Measurements from ENCODE around the gene TMEM140.

TMEM140 gene

GRCh38 chr7:135189221-135189662 lies 41.4 kb downstream of the TMEM140 start:
- Mint-ChIP-seq H3K9me3 (no peaks in the 10 kb centered on the region), H3K27ac (no peak overlapping the region), H3K36me3 (ENCODE audit: low read depth) (peaks cover 87% of the 10 kb centered on the region), H3K4me1 (ENCODE audit: low read depth) (peaks cover 20% of the 10 kb centered on the region), H3K27me3 (no peaks in the 10 kb centered on the region), H3K4me3 (no peak overlapping the region)

- H3K27me3 Mint-ChIP-seq: no peaks in the 10 kb centered on the region
- peak overlapping the region; percentile 7 for H3K27ac Mint-ChIP-seq
- no peaks in the 10 kb centered on the region for H3K9me3 Mint-ChIP-seq
Measured at GRCh38 chr7:135189961-135190360, 42.1 kb downstream of the TMEM140 start.

GRCh38 chr7:135190703-135191102 lies 42.8 kb downstream of the TMEM140 start:
- Mint-ChIP-seq H3K27ac (peak overlapping the region; percentile 19), H3K4me1 (ENCODE audit: low read depth) (peaks cover 22% of the 10 kb centered on the region), H3K36me3 (ENCODE audit: low read depth) (peaks cover 86% of the 10 kb centered on the region), H3K9me3 (no peaks in the 10 kb centered on the region), H3K27me3 (no peaks in the 10 kb centered on the region), H3K4me3 (no peak overlapping the region)

More at GRCh38 chr7:135189961-135190360, 42.1 kb downstream of the TMEM140 start:
- H3K4me3 Mint-ChIP-seq: no peak overlapping the region
- peaks cover 87% of the 10 kb centered on the region for H3K36me3 Mint-ChIP-seq (ENCODE audit: low read depth)
- H3K4me1 Mint-ChIP-seq (ENCODE audit: low read depth): peaks cover 22% of the 10 kb centered on the region

GRCh38 chr7:135192914-135193536 lies 45.2 kb downstream of the TMEM140 start:
- peaks cover 84% of the 10 kb centered on the region for H3K36me3 Mint-ChIP-seq (ENCODE audit: low read depth)
- no peak overlapping the region for H3K27ac Mint-ChIP-seq

GRCh38 chr7:135193615-135194081 lies 45.8 kb downstream of the TMEM140 start:
- Mint-ChIP-seq H3K9me3 (no peaks in the 10 kb centered on the region), H3K4me3 (no peak overlapping the region), H3K27ac (no peak overlapping the region), H3K27me3 (no peaks in the 10 kb centered on the region), H3K36me3 (ENCODE audit: low read depth) (peaks cover 85% of the 10 kb centered on the region), H3K4me1 (ENCODE audit: low read depth) (peaks cover 17% of the 10 kb centered on the region)

More at GRCh38 chr7:135192914-135193536, 45.2 kb downstream of the TMEM140 start:
- Mint-ChIP-seq H3K9me3 (no peaks in the 10 kb centered on the region), H3K4me1 (ENCODE audit: low read depth) (peaks cover 10% of the 10 kb centered on the region), H3K27me3 (no peaks in the 10 kb centered on the region), H3K4me3 (no peak overlapping the region)

- Mint-ChIP-seq H3K9me3 (no peaks in the 10 kb centered on the region), H3K27me3 (no peaks in the 10 kb centered on the region), H3K36me3 (ENCODE audit: low read depth) (peaks cover 86% of the 10 kb centered on the region), H3K4me1 (ENCODE audit: low read depth) (peaks cover 20% of the 10 kb centered on the region), H3K27ac (no peak overlapping the region), H3K4me3 (no peak overlapping the region)
Measured at GRCh38 chr7:135194494-135195095, 46.7 kb downstream of the TMEM140 start.

- H3K27ac Mint-ChIP-seq: no peak overlapping the region
- H3K27me3 Mint-ChIP-seq: no peaks in the 10 kb centered on the region
- no peak overlapping the region for H3K4me3 Mint-ChIP-seq
- H3K36me3 Mint-ChIP-seq (ENCODE audit: low read depth): peaks cover 86% of the 10 kb centered on the region
- no peaks in the 10 kb centered on the region for H3K9me3 Mint-ChIP-seq
- peaks cover 20% of the 10 kb centered on the region for H3K4me1 Mint-ChIP-seq (ENCODE audit: low read depth)
Measured at GRCh38 chr7:135195156-135195555, 47.3 kb downstream of the TMEM140 start.

- Mint-ChIP-seq H3K27me3 (no peaks in the 10 kb centered on the region), H3K36me3 (ENCODE audit: low read depth) (peaks cover 86% of the 10 kb centered on the region), H3K4me3 (no peak overlapping the region), H3K9me3 (no peaks in the 10 kb centered on the region), H3K27ac (no peak overlapping the region), H3K4me1 (ENCODE audit: low read depth) (peaks cover 20% of the 10 kb centered on the region)
Measured at GRCh38 chr7:135195968-135196629, 48.2 kb downstream of the TMEM140 start.

- H3K36me3 Mint-ChIP-seq (ENCODE audit: low read depth): peaks cover 87% of the 10 kb centered on the region
- no peaks in the 10 kb centered on the region for H3K9me3 Mint-ChIP-seq
- peaks cover 26% of the 10 kb centered on the region for H3K4me1 Mint-ChIP-seq (ENCODE audit: low read depth)
- H3K27ac Mint-ChIP-seq: no peak overlapping the region
- no peaks in the 10 kb centered on the region for H3K27me3 Mint-ChIP-seq
- no peak overlapping the region for H3K4me3 Mint-ChIP-seq
Measured at GRCh38 chr7:135197343-135197742, 49.5 kb downstream of the TMEM140 start.

- Mint-ChIP-seq H3K27ac (no peak overlapping the region), H3K4me1 (ENCODE audit: low read depth) (peaks cover 29% of the 10 kb centered on the region), H3K4me3 (no peak overlapping the region), H3K36me3 (ENCODE audit: low read depth) (peaks cover 85% of the 10 kb centered on the region), H3K9me3 (no peaks in the 10 kb centered on the region), H3K27me3 (no peaks in the 10 kb centered on the region)
Measured at GRCh38 chr7:135197906-135198655, 50.2 kb downstream of the TMEM140 start.

- Mint-ChIP-seq H3K4me3 (no peak overlapping the region), H3K4me1 (ENCODE audit: low read depth) (peaks cover 32% of the 10 kb centered on the region), H3K36me3 (ENCODE audit: low read depth) (peaks cover 85% of the 10 kb centered on the region), H3K9me3 (no peaks in the 10 kb centered on the region), H3K27ac (no peak overlapping the region), H3K27me3 (no peaks in the 10 kb centered on the region)
Measured at GRCh38 chr7:135199439-135199838, 51.6 kb downstream of the TMEM140 start.

GRCh38 chr7:135200821-135201331 lies 53.0 kb downstream of the TMEM140 start:
- Mint-ChIP-seq H3K9me3 (no peaks in the 10 kb centered on the region), H3K4me3 (no peak overlapping the region), H3K27ac (no peak overlapping the region), H3K27me3 (no peaks in the 10 kb centered on the region), H3K4me1 (ENCODE audit: low read depth) (peaks cover 35% of the 10 kb centered on the region), H3K36me3 (ENCODE audit: low read depth) (peaks cover 86% of the 10 kb centered on the region)

- Mint-ChIP-seq H3K9me3 (no peaks in the 10 kb centered on the region), H3K27ac (no peak overlapping the region), H3K27me3 (no peaks in the 10 kb centered on the region), H3K4me1 (ENCODE audit: low read depth) (peaks cover 39% of the 10 kb centered on the region), H3K4me3 (no peak overlapping the region), H3K36me3 (ENCODE audit: low read depth) (peaks cover 89% of the 10 kb centered on the region)
Measured at GRCh38 chr7:135201350-135201749, 53.5 kb downstream of the TMEM140 start.

- no peak overlapping the region for H3K4me3 Mint-ChIP-seq
- H3K27me3 Mint-ChIP-seq: no peaks in the 10 kb centered on the region
- peaks cover 73% of the 10 kb centered on the region for H3K36me3 Mint-ChIP-seq (ENCODE audit: low read depth)
- no peak overlapping the region for H3K27ac Mint-ChIP-seq
- H3K9me3 Mint-ChIP-seq: no peaks in the 10 kb centered on the region
- peaks cover 54% of the 10 kb centered on the region for H3K4me1 Mint-ChIP-seq (ENCODE audit: low read depth)
Measured at GRCh38 chr7:135204341-135204749, 56.5 kb downstream of the TMEM140 start.
